HepG2 (cell line): ENCODE results near the gene PIP5K1C. TPM values are rescaled to one million over a fixed set of nuclear protein-coding genes. Genes with fewer than 3 reads are reported as not detected.

ENCODE experiments used
- ATAC-seq: fragments of 200-7000 bp; cut with Tn5 transposase; 3 replicates; pipeline ENCODE4 v1.9.1; 2020; ENCODE audit warnings: mild to moderate bottlenecking, moderate library complexity
- BruUV-seq: library from RNA; stranded (reverse); fragments of 400-500 nt; replicated peaks from 2 replicates; lab custom pipeline; 2021; lab: Mats Ljungman, UMichigan
- CTCF ChIA-PET: fragments of 300-600 bp; formaldehyde crosslinking; extraction: SDS; loops from one replicate; lab custom pipeline; 2021; ENCODE audit warnings: low total read pairs, inconsistent platforms, low intra/inter-chr PET ratio; lab: Yijun Ruan, JAX
- POLR2A ChIA-PET: fragments of 350-600 bp; sonication (Branson Sonifier 250); formaldehyde crosslinking; loops from one replicate; lab custom pipeline; 2020; ENCODE audit warnings: antibody characterized with exemption, inconsistent platforms; lab: Yijun Ruan, JAX
- DNase-seq: peaks from one replicate; pipeline ENCODE4 v3.0.0-alpha.2; 2015; ENCODE audit warnings: low spot score
- FAIRE-seq: peaks from 3 replicates; lab custom pipeline; 2011; peaks lifted over from hg19 to GRCh38; lab: Jason Lieb, UNC
- H2AFZ ChIP-seq: one replicate; pipeline ENCODE4 v1.6.1; 2011; ENCODE audit warnings: low read length, inconsistent platforms
- H3K27ac ChIP-seq: fragments of 300-600 bp; 3 replicates; pipeline ENCODE4 v1.8.0; 2011; ENCODE audit warnings: mixed run types, mild to moderate bottlenecking, mixed read lengths, low read length, inconsistent platforms; ENCODE audit not compliant: insufficient read depth; ENCODE audit errors: extremely low read length
- H3K27me3 ChIP-seq, 2 experiments: fragments of 200-600 bp in 1 of 2; 2 replicates in 1 of 2; 3 replicates in 1 of 2; pipeline versions ENCODE4 v1.6.0 to v1.8.0; 2011; ENCODE audit warnings: low read length in 2 of 2, mild to moderate bottlenecking in 2 of 2, moderate library complexity in 2 of 2, inconsistent platforms in 1 of 2; ENCODE audit not compliant: insufficient read depth in 2 of 2, control insufficient read depth in 1 of 2
- H3K36me3 ChIP-seq, 2 experiments: fragments of 200-600 bp in 1 of 2; replicated peaks in 1 of 2; 2 replicates in 1 of 2; 3 replicates in 1 of 2; pipeline versions ENCODE4 v1.5.1 to v1.8.0; 2011; ENCODE audit warnings: low read length in 2 of 2, inconsistent platforms in 1 of 2; ENCODE audit not compliant: insufficient read depth in 2 of 2, control insufficient read depth in 1 of 2
- H3K4me1 ChIP-seq: 2 replicates; pipeline ENCODE4 v1.5.1; 2012; ENCODE audit warnings: low read length, inconsistent platforms; ENCODE audit not compliant: insufficient read depth
- H3K4me2 ChIP-seq: 2 replicates; pipeline ENCODE4 v1.6.0; 2011; ENCODE audit warnings: low read depth, low read length, inconsistent platforms
- H3K4me3 ChIP-seq, 3 experiments: fragments of 200-600 bp in 1 of 3; sonication (generic), shearing (Covaris generic) in 1 of 3; replicated peaks in 1 of 3; 2 replicates each; pipeline ENCODE4 v1.5.1; 2011 to 2016; ENCODE audit warnings: low read length in 3 of 3, inconsistent platforms in 2 of 3, low read depth in 2 of 3, mild to moderate bottlenecking in 2 of 3, control low read depth in 1 of 3, mixed read lengths in 1 of 3; ENCODE audit not compliant: insufficient read depth in 1 of 3
- H3K79me2 ChIP-seq: one replicate; pipeline ENCODE4 v1.6.1; 2011; ENCODE audit warnings: low read length, inconsistent platforms; ENCODE audit not compliant: insufficient read depth
- H3K9ac ChIP-seq: 2 replicates; pipeline ENCODE4 v1.6.0; 2011; ENCODE audit warnings: mild to moderate bottlenecking, low read depth, low read length, inconsistent platforms; ENCODE audit not compliant: insufficient read depth
- H3K9me3 ChIP-seq: 2 replicates; pipeline ENCODE4 v1.5.1; 2012; ENCODE audit warnings: mild to moderate bottlenecking, low read length
- H4K20me1 ChIP-seq: 2 replicates; pipeline ENCODE4 v1.6.0; 2011; ENCODE audit warnings: inconsistent platforms, mild to moderate bottlenecking, low read length, moderate library complexity; ENCODE audit not compliant: insufficient read depth
- ATRX ChIP-seq: sonication (generic); formaldehyde crosslinking; IDR thresholded peaks from 2 replicates; pipeline ENCODE4 v1.4.0; 2020; ENCODE audit warnings: missing genetic modification reagents, borderline replicate concordance
- CEBPG ChIP-seq: IDR thresholded peaks from 2 replicates; pipeline ENCODE4 v1.6.1; 2016
- MBNL3 ChIP-seq: fragments of 250-450 bp; sonication (Bioruptor Pico); conservative IDR thresholded peaks from 2 replicates; pipeline ENCODE4 v1.8.0; 2022; ENCODE audit warnings: mild to moderate bottlenecking, inconsistent platforms
- MTF1 ChIP-seq: sonication (generic); formaldehyde crosslinking; IDR thresholded peaks from 2 replicates; pipeline ENCODE4 v1.5.0; 2020; ENCODE audit warnings: missing genetic modification reagents
- NCOR1 ChIP-seq: fragments of 200-600 bp; sonication (generic); IDR thresholded peaks from 2 replicates; pipeline ENCODE4 v1.7.0; 2017; ENCODE audit warnings: antibody characterized with exemption, low read length, borderline replicate concordance
- NFYB ChIP-seq: sonication (generic); formaldehyde crosslinking; IDR thresholded peaks from 2 replicates; pipeline ENCODE4 v1.4.0; 2020; ENCODE audit warnings: missing genetic modification reagents
- NFYC ChIP-seq: IDR thresholded peaks from 2 replicates; pipeline ENCODE4 v1.6.1; 2016; ENCODE audit warnings: missing genetic modification reagents, missing compliant biosample characterization
- PPARG ChIP-seq: conservative IDR thresholded peaks from 2 replicates; pipeline ENCODE4 v1.6.1; 2016; ENCODE audit warnings: missing biosample characterization, missing genetic modification reagents
- SOX13 ChIP-seq, 3 experiments: fragments of 450-650 bp in 1 of 3; sonication (generic) in 1 of 3; formaldehyde crosslinking in 1 of 3; IDR thresholded peaks in 2 of 3; conservative IDR thresholded peaks in 1 of 3; 2 replicates each; pipeline versions ENCODE4 v1.5.0 to v1.6.1; 2016 to 2020; ENCODE audit warnings: antibody characterized with exemption in 1 of 3, mild to moderate bottlenecking in 1 of 3, missing compliant biosample characterization in 1 of 3, missing genetic modification reagents in 1 of 3, moderate library complexity in 1 of 3
- SSRP1 ChIP-seq: IDR thresholded peaks from 2 replicates; pipeline ENCODE4 v1.6.1; 2016; ENCODE audit warnings: control low read depth
- ZFP36 ChIP-seq: fragments of 150-350 bp; IDR thresholded peaks from 2 replicates; pipeline ENCODE4 v1.6.1; 2018; ENCODE audit warnings: borderline replicate concordance, low read length, low read depth; ENCODE audit not compliant: partially characterized antibody
- ZFY ChIP-seq: sonication (generic); formaldehyde crosslinking; IDR thresholded peaks from 2 replicates; pipeline ENCODE4 v1.4.0; 2020; ENCODE audit warnings: missing genetic modification reagents
- ZNF143 ChIP-seq: sonication (generic); formaldehyde crosslinking; IDR thresholded peaks from 2 replicates; pipeline ENCODE4 v1.4.0; 2020; ENCODE audit warnings: missing genetic modification reagents
- ZNF20 ChIP-seq: sonication (generic); formaldehyde crosslinking; IDR thresholded peaks from 2 replicates; pipeline ENCODE4 v1.4.0; 2020; ENCODE audit warnings: mild to moderate bottlenecking, moderate library complexity, missing genetic modification reagents
- ZNF33B ChIP-seq: sonication (generic); formaldehyde crosslinking; IDR thresholded peaks from 2 replicates; pipeline ENCODE4 v1.5.1; 2020; ENCODE audit warnings: mild to moderate bottlenecking, missing genetic modification reagents
- ZSCAN20 ChIP-seq: sonication (generic); formaldehyde crosslinking; IDR thresholded peaks from 2 replicates; pipeline ENCODE4 v1.4.0; 2020; ENCODE audit warnings: missing genetic modification reagents, mild to moderate bottlenecking, borderline replicate concordance
- WGBS: methylation state at CpG from one replicate; pipeline ENCODE4 v1.1.6; 2017; ENCODE audit warnings: low lambda C conversion rate; 5-methylcytosine and 5-hydroxymethylcytosine counted together
- in situ Hi-C: cut with HindIII; loops from 2 replicates; pipeline ENCODE4 v1.10.0; 2017; ENCODE audit warnings: low pct_unique_long_range_greater_than_20kb; ENCODE audit not compliant: extremely low pct_ligation_motif_present
- intact Hi-C: fragments of 100-400 bp; cut with micrococcal nuclease; formaldehyde crosslinking; loops from one replicate; pipeline ENCODE4 v1.10.0; 2022; ENCODE audit not compliant: unreplicated experiment
- polyA plus RNA-seq, 8 experiments: library from polyadenylated mRNA; depleted of rRNA in 3 of 8; stranded (reverse) in 7 of 8; unstranded in 1 of 8; fragments of >200 nt; fragmentation: Illumina TruSeq in 4 of 8; extraction: Trizol in 4 of 8; gene quantifications; 2 replicates each; pipeline versions ENCODE4 v1.2.1 to v1.2.3, GENCODE V29; 2011 to 2016; ENCODE audit warnings: low read depth in 4 of 8, missing spikeins in 1 of 8, mixed read lengths in 1 of 8; ENCODE audit not compliant: insufficient read depth in 1 of 8
- total RNA-seq, 5 experiments: library from RNA; depleted of rRNA; stranded (reverse); fragments of >200 nt; fragmentation: Illumina TruSeq; extraction: Trizol; gene quantifications; 2 replicates each; pipeline ENCODE4 v1.2.3, GENCODE V29; 2016; ENCODE audit warnings: low read depth in 1 of 5
- TF ChIP-seq, protein P1 (sequence below): sonication (generic); formaldehyde crosslinking; IDR thresholded peaks from 2 replicates; pipeline ENCODE4 v1.4.0; 2020; ENCODE audit warnings: mild to moderate bottlenecking, missing genetic modification reagents, borderline replicate concordance
- TF ChIP-seq, protein P2 (sequence below): sonication (generic); formaldehyde crosslinking; IDR thresholded peaks from 2 replicates; pipeline ENCODE4 v1.4.0; 2020; ENCODE audit warnings: missing genetic modification reagents

The PIP5K1C gene
- total and polyA plus RNA-seq, 2 of the 13 experiments (the other 11 are each of a cell fraction or from before 2014, with no cell fraction given), result 3.6 to 4.3 TPM

DNA sequence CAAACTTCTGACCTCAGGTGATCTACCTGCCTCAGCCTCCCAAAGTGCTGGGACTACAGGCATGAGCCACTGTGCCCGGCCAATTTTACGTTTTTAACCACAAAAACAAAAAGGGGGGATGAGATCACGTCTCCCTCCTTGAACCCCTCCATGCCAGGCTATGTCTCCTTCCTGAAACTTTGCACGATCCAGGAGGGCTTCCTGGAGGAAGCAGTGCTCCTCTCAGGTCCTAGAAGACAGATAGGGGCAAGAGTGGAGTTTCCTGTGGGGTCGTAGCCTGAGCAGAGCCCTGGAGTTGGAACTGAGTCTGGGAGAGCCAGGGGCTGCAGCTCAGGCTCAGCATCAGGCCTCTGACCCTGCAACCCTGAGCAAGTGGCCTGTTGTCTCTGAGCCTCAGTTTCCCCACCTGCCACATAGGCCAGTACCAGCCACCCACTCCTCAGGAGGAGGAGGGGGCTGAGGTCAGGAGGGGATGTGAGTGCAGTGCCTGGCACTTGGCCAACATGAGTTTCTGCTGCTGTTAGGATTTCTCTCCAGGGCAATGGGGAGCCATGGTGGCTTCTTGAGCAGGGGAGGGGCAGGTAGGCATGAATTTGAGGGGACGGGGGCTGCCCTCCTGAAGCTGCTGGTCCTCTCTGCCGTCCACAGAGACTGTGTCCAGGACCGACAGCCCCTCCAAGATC lies 45.2 kb upstream of the PIP5K1C start:
- in situ Hi-C loops (no loop called here), intact Hi-C loops (no loop called here)
- CTCF ChIA-PET, result no interaction called here
- TF ChIP-seq ZFP36, result peak; percentile 31
- TF ChIP-seq, protein P1, sequence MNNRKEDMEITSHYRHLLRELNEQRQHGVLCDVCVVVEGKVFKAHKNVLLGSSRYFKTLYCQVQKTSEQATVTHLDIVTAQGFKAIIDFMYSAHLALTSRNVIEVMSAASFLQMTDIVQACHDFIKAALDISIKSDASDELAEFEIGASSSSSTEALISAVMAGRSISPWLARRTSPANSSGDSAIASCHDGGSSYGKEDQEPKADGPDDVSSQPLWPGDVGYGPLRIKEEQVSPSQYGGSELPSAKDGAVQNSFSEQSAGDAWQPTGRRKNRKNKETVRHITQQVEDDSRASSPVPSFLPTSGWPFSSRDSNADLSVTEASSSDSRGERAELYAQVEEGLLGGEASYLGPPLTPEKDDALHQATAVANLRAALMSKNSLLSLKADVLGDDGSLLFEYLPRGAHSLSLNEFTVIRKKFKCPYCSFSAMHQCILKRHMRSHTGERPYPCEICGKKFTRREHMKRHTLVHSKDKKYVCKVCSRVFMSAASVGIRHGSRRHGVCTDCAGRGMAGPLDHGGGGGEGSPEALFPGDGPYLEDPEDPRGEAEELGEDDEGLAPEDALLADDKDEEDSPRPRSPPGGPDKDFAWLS (CRISPR knock-in tag), result no peak
- BruUV-seq, result no TSS peak
- WGBS, result 71% methylated on average over 8 of the region's 8 CpGs
- H4K20me1 ChIP-seq, result no peaks in the 10 kb centered on the region
- no peak overlapping the region for H2AFZ ChIP-seq
- FAIRE-seq (no peak), DNase-seq (no peak), ATAC-seq (no peak)
- H3K27me3 ChIP-seq, result no peaks in the 10 kb centered on the region
- peaks cover 0 to 2% of the 10 kb centered on the region in 2 experiments; a peak in 2 of 5 replicates for H3K36me3 ChIP-seq
- H3K4me3 ChIP-seq, result no peak overlapping the region
- no peaks in the 10 kb centered on the region for H3K9me3 ChIP-seq
- POLR2A ChIA-PET, result no interaction called here
- no peak overlapping the region for H3K4me2 ChIP-seq
- no peak overlapping the region for H3K9ac ChIP-seq
- H3K79me2 ChIP-seq, result no peaks in the 10 kb centered on the region
- no peak overlapping the region for H3K27ac ChIP-seq
- H3K4me1 ChIP-seq, result no peaks in the 10 kb centered on the region

DNA sequence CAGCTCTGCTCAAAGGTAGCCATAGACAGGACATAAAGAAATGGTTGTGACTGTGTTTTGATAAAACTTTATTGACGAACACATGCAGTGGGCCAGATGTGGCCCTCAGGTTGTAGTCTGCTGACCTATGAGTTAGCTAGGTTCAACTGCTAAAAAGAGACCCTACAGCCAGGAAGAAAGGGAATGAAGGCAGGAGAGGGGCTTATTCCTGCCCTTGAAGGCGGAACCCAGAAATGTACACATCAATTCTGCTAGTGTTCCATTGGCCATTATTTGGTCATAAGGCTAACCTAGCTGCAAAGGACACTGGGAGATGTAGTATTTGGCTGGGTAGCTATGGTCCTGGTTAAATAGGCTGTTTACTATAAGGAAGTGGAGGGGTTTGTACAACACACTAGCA lies 43.2 kb upstream of the PIP5K1C start:
- ChIA-PET POLR2A (no interaction called here), CTCF (no interaction called here)
- H2AFZ ChIP-seq, result no peak overlapping the region
- H3K4me2 ChIP-seq, result no peak overlapping the region
- H3K9ac ChIP-seq, result no peak overlapping the region
- ATAC-seq (peak; percentile 49; the same call in 2 of the 3 replicates), FAIRE-seq (peak; percentile 60), DNase-seq (no peak)
- intact Hi-C loops, result no loop called here
- H3K9me3 ChIP-seq, result no peaks in the 10 kb centered on the region
- H4K20me1 ChIP-seq, result no peaks in the 10 kb centered on the region
- 100% methylated on average over 2 of the region's 2 CpGs for WGBS
- no peak overlapping the region for H3K27ac ChIP-seq
- in situ Hi-C loops, result no loop called here
- no peaks in the 10 kb centered on the region for H3K27me3 ChIP-seq
- no peaks in the 10 kb centered on the region for H3K4me1 ChIP-seq
- H3K79me2 ChIP-seq, result no peaks in the 10 kb centered on the region
- H3K36me3 ChIP-seq, result no peaks in the 10 kb centered on the region
- no TSS peak for BruUV-seq
- H3K4me3 ChIP-seq, result no peak overlapping the region
- TF ChIP-seq ATRX (CRISPR knock-in tag), result no peak
- TF ChIP-seq NFYC (CRISPR knock-in tag), result peak; percentile 42; the same call in 1 of the 2 replicates
- no peak for TF ChIP-seq CEBPG
- no peak for TF ChIP-seq MBNL3 (CRISPR knock-in tag)
- no peak for TF ChIP-seq PPARG (CRISPR knock-in tag)
- peak; percentile 37; the same call in 1 of the 2 replicates for TF ChIP-seq NFYB (CRISPR knock-in tag)
- no peak for TF ChIP-seq ZNF33B
- no peak for TF ChIP-seq ZSCAN20 (CRISPR knock-in tag)
- TF ChIP-seq SOX13 (IDR thresholded peaks at IDR 0.05), result no peak
- TF ChIP-seq SOX13 (CRISPR knock-in tag; conservative IDR thresholded peaks at IDR 0.05 in 1 of 2, IDR thresholded peaks at IDR 0.05 in 1 of 2), result no peak
- TF ChIP-seq, protein P2, sequence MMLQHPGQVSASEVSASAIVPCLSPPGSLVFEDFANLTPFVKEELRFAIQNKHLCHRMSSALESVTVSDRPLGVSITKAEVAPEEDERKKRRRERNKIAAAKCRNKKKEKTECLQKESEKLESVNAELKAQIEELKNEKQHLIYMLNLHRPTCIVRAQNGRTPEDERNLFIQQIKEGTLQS (CRISPR knock-in tag), result no peak
- no peak for TF ChIP-seq SSRP1 (CRISPR knock-in tag)
- TF ChIP-seq NCOR1, result no peak
- no peak for TF ChIP-seq ZFY (CRISPR knock-in tag)
- TF ChIP-seq ZNF143 (CRISPR knock-in tag), result peak; percentile 84
- TF ChIP-seq MTF1, result no peak
- no peak for TF ChIP-seq ZNF20
